Neural cell (in vitro differentiated cells): Measurements from ENCODE around the gene SNAPC1. TPM values are rescaled to one million over a fixed set of nuclear protein-coding genes. Genes with fewer than 3 reads are reported as not detected.

Experiments
- H2AFZ ChIP-seq: fragments of 200-600, 300-800 bp; sonication (generic), shearing (Covaris generic); 2 replicates; pipeline ENCODE4 v1.6.0; 2014; ENCODE audit warnings: low read depth, mild to moderate bottlenecking, antibody characterized with exemption, low read length, moderate library complexity
- H3F3A ChIP-seq: fragments of 200-600 bp; shearing (Covaris generic); 2 replicates; pipeline ENCODE4 v1.6.1; 2016; ENCODE audit warnings: mild to moderate bottlenecking, moderate library complexity, mixed read lengths, antibody characterized with exemption, low read length; ENCODE audit not compliant: insufficient read depth, poor library complexity, severe bottlenecking
- H3K27ac ChIP-seq: fragments of 200-600, 300-800 bp; sonication (generic), shearing (Covaris generic); 2 replicates; pipeline ENCODE4 v1.5.1; 2014; ENCODE audit warnings: mild to moderate bottlenecking, low read length, moderate library complexity
- H3K27me3 ChIP-seq: fragments of 300-800, 200-600 bp; sonication (generic), shearing (Covaris generic); 2 replicates; pipeline ENCODE4 v1.6.0; 2014; ENCODE audit warnings: mild to moderate bottlenecking, low read depth, low read length, moderate library complexity; ENCODE audit not compliant: insufficient read depth
- H3K36me3 ChIP-seq: fragments of 300-800, 200-600 bp; sonication (generic), shearing (Covaris generic); 2 replicates; pipeline ENCODE4 v1.5.1; 2014; ENCODE audit warnings: mild to moderate bottlenecking, antibody characterized with exemption, low read length, moderate library complexity; ENCODE audit not compliant: insufficient read depth
- H3K4me2 ChIP-seq: fragments of 300-800, 200-600 bp; sonication (generic), shearing (Covaris generic); 2 replicates; pipeline ENCODE4 v1.6.0; 2014; ENCODE audit warnings: mild to moderate bottlenecking, low read length
- H3K4me3 ChIP-seq: fragments of 300-800, 200-600 bp; sonication (generic), shearing (Covaris generic); 2 replicates; pipeline ENCODE4 v1.5.1; 2014; ENCODE audit warnings: mild to moderate bottlenecking, low read length, moderate library complexity
- H3K79me2 ChIP-seq: fragments of 200-600 bp; shearing (Covaris generic); replicated peaks from 2 replicates; pipeline ENCODE4 v1.6.0; 2014; ENCODE audit warnings: mild to moderate bottlenecking, low read length, moderate library complexity; ENCODE audit not compliant: insufficient read depth
- H3K9ac ChIP-seq: fragments of 300-800, 200-600 bp; sonication (generic), shearing (Covaris generic); 2 replicates; pipeline ENCODE4 v1.6.1; 2016; ENCODE audit warnings: mild to moderate bottlenecking, low read length, mixed read lengths
- H3K9me2 ChIP-seq: fragments of 200-600 bp; shearing (Covaris generic); 2 replicates; pipeline ENCODE4 v1.6.1; 2016; ENCODE audit warnings: mild to moderate bottlenecking, low read length, mixed read lengths; ENCODE audit not compliant: insufficient read depth
- H3K9me3 ChIP-seq: fragments of 200-600, 300-800 bp; sonication (generic), shearing (Covaris generic); 2 replicates; pipeline ENCODE4 v1.6.1; 2016; ENCODE audit warnings: mild to moderate bottlenecking, mixed run types, low read length, moderate library complexity, mixed read lengths
- H4K20me1 ChIP-seq: fragments of 200-600 bp; shearing (Covaris generic); 2 replicates; pipeline ENCODE4 v1.6.1; 2016; ENCODE audit warnings: mild to moderate bottlenecking, mixed run types; ENCODE audit not compliant: insufficient read depth
- CTCF ChIP-seq: fragments of 450-650 bp; IDR thresholded peaks from 2 replicates; pipeline ENCODE4 v1.5.1; 2014; ENCODE audit warnings: antibody characterized with exemption, mild to moderate bottlenecking, moderate library complexity; ENCODE audit not compliant: poor library complexity, severe bottlenecking
- EP300 ChIP-seq: fragments of 450-650 bp; conservative IDR thresholded peaks from 2 replicates; pipeline ENCODE4 v1.6.1; 2014; ENCODE audit warnings: antibody characterized with exemption, mild to moderate bottlenecking, moderate library complexity; ENCODE audit not compliant: poor library complexity, severe bottlenecking
- EZH2 ChIP-seq: fragments of 200-600, 300-800 bp; shearing (Covaris generic), sonication (generic); IDR thresholded peaks from 2 replicates; pipeline ENCODE4 v1.6.1; 2014; ENCODE audit warnings: antibody characterized with exemption, low read length, borderline replicate concordance, mild to moderate bottlenecking; ENCODE audit not compliant: insufficient read depth, poor library complexity, severe bottlenecking
- MXI1 ChIP-seq: fragments of 450-650 bp; conservative IDR thresholded peaks from 2 replicates; pipeline ENCODE4 v1.6.1; 2014; ENCODE audit warnings: antibody characterized with exemption, mild to moderate bottlenecking; ENCODE audit not compliant: poor library complexity, severe bottlenecking
- POLR2AphosphoS5 ChIP-seq: IDR thresholded peaks from 2 replicates; pipeline ENCODE4 v1.6.1; 2012
- RAD21 ChIP-seq: fragments of 450-650 bp; conservative IDR thresholded peaks from 2 replicates; pipeline ENCODE4 v1.6.1; 2014; ENCODE audit warnings: antibody characterized with exemption, mild to moderate bottlenecking, moderate library complexity
- REST ChIP-seq: IDR thresholded peaks from 2 replicates; pipeline ENCODE4 v1.6.1; 2012; ENCODE audit warnings: borderline replicate concordance
- SMC3 ChIP-seq: fragments of 450-650 bp; conservative IDR thresholded peaks from 2 replicates; pipeline ENCODE4 v1.6.1; 2014; ENCODE audit warnings: antibody characterized with exemption, mild to moderate bottlenecking, moderate library complexity; ENCODE audit not compliant: poor library complexity
- TAF1 ChIP-seq: IDR thresholded peaks from 2 replicates; pipeline ENCODE4 v1.6.1; 2012; ENCODE audit warnings: low read depth
- polyA plus RNA-seq: library from polyadenylated mRNA; depleted of rRNA; stranded (reverse); fragments of >200 nt; gene quantifications from 2 replicates; pipeline ENCODE4 v1.2.3, GENCODE V29; 2014

SNAPC1 gene
- polyA plus RNA-seq, 1 donor from 2014 or later: 7.1 TPM

GRCh38 chr14:61768240-61768639 is 6.0 kb downstream of the SNAPC1 start:
- Histone ChIP-seq H3K9ac (no peak overlapping the region), H3K36me3 (peaks cover 4% of the 10 kb centered on the region), H3K4me2 (no peak overlapping the region), H3K79me2 (peaks cover 13% of the 10 kb centered on the region), H3K9me3 (no peaks in the 10 kb centered on the region), H3F3A (no peaks in the 10 kb centered on the region), H3K4me3 (no peak overlapping the region), H2AFZ (no peak overlapping the region), H3K27ac (no peak overlapping the region), H3K9me2 (no peaks in the 10 kb centered on the region), H3K27me3 (no peaks in the 10 kb centered on the region), H4K20me1 (no peaks in the 10 kb centered on the region)
- TF ChIP-seq SMC3 (no peak), MXI1 (no peak), REST (no peak), TAF1 (no peak), CTCF (no peak), EZH2 (no peak), RAD21 (no peak), POLR2AphosphoS5 (no peak), EP300 (no peak)

DNA sequence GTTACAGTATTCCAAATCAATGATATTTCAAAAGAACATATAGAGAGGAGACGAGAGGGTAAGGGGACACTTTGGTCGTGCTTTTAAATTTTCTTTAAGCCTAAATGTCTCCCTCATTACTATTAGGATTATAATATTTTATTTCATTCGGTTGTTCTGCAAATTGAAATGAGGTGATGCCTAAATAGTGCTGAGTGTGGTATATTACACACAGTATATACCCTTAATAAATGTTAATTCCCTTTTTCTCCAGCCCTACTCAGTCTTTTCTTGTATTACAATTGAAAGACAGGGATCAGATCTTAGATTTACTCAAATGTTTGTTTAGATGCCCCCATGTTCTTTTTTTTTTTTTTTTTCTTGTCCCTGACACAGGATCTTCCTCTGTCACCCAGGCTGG is 7.7 kb downstream of the SNAPC1 start:
- H3K9me3 ChIP-seq: no peaks in the 10 kb centered on the region
- no peak overlapping the region for H3K4me3 ChIP-seq
- no peak overlapping the region for H3K4me2 ChIP-seq
- H3K36me3 ChIP-seq: peaks cover 4% of the 10 kb centered on the region
- H2AFZ ChIP-seq: no peak overlapping the region
- H4K20me1 ChIP-seq: no peaks in the 10 kb centered on the region
- no peaks in the 10 kb centered on the region for H3K79me2 ChIP-seq
- TF ChIP-seq EP300 (no peak), TAF1 (no peak), POLR2AphosphoS5 (no peak), EZH2 (no peak), SMC3 (no peak), MXI1 (no peak), RAD21 (no peak), REST (no peak), CTCF (no peak)
- H3F3A ChIP-seq: no peaks in the 10 kb centered on the region
- H3K27me3 ChIP-seq: no peaks in the 10 kb centered on the region
- no peaks in the 10 kb centered on the region for H3K9me2 ChIP-seq
- H3K27ac ChIP-seq: no peak overlapping the region
- H3K9ac ChIP-seq: no peak overlapping the region
